GM12873 (cell line): Measurements from ENCODE around the gene DHX40.

Experiments
- TF ChIP-seq, protein P1 (sequence below): IDR thresholded peaks from 2 replicates; pipeline ENCODE4 v1.5.1; 2012; ENCODE audit warnings: low read depth, mild to moderate bottlenecking, moderate library complexity, low read length, control low read depth; ENCODE audit not compliant: insufficient read depth; ENCODE audit errors: missing control alignments

Gene DHX40

DNA sequence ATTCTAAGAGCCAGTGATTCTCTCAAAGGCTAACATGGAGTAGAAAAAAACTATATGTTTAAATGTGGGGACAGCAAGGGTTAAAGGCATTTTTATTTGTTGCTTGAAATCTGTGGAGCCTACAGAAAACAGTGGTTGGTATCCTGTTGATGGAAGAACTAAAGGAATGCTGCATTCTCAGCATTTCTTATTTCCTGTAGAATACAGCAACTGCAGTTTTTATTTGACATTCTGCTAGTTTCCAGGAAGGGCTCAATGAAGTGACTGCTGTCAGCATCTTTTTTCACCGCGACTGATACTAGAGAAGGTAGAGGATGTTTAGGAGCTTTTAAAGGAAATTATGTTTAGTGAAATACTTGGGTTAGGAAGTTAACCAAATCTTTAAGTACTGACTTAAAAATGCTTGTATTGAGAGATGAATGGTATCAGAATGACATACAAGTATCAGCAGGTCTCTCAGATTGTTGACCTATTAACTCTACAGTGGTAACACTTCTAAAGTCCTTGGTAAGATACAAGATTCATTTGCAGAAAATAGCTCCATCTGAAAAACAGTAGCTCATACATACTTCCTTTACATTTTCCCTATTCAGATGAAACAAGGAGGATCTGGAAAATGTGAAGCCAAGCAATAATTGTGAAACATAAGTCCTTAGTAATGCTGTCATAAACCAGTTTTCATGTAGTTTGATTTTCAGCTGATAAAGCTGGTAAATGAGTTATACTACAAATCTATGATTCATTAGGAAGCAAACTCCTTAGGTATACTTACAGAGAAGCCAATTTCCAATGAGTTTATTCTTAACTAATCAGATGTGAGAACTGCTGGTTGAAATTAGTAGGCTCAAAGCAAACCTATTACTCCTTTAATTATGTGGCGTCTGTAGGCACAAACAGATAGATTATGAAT lies 69.5 kb downstream of the DHX40 start:
- TF ChIP-seq, protein P1, sequence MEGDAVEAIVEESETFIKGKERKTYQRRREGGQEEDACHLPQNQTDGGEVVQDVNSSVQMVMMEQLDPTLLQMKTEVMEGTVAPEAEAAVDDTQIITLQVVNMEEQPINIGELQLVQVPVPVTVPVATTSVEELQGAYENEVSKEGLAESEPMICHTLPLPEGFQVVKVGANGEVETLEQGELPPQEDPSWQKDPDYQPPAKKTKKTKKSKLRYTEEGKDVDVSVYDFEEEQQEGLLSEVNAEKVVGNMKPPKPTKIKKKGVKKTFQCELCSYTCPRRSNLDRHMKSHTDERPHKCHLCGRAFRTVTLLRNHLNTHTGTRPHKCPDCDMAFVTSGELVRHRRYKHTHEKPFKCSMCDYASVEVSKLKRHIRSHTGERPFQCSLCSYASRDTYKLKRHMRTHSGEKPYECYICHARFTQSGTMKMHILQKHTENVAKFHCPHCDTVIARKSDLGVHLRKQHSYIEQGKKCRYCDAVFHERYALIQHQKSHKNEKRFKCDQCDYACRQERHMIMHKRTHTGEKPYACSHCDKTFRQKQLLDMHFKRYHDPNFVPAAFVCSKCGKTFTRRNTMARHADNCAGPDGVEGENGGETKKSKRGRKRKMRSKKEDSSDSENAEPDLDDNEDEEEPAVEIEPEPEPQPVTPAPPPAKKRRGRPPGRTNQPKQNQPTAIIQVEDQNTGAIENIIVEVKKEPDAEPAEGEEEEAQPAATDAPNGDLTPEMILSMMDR, result no peak

DNA sequence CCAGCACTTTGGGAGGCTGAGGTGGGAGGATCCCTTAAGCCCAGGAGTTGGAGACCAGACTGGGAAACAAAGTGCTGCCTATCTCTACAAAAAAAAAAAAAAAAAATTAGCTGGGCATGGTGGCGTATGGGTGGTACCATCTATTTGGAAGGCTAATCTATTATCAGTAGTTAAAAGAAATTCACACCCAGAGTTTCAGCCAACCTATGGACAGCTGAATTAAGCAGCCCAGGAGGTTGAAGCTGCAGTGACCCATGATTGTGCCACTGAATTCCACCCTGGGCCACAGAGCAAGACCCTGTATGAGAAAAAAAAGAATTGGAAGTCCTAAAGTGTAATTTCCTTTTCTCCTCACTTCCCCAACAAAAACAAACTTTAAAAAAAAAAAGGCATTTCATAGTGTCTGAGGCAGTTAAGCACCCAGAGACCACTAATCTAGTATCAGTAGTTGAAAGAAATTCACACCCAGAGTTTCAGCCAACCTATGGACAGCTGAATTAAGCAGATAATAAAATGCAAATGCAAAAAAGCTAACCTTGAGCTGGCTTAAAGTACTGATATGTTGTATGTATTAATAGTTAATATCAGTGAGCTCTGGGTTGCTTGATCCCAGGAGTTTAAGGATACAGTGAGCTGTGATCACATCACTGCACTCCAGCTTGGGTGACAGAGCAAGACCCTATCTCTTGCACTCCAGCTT lies 72.4 kb downstream of the DHX40 start:
- TF ChIP-seq, protein P1, result no peak

DNA sequence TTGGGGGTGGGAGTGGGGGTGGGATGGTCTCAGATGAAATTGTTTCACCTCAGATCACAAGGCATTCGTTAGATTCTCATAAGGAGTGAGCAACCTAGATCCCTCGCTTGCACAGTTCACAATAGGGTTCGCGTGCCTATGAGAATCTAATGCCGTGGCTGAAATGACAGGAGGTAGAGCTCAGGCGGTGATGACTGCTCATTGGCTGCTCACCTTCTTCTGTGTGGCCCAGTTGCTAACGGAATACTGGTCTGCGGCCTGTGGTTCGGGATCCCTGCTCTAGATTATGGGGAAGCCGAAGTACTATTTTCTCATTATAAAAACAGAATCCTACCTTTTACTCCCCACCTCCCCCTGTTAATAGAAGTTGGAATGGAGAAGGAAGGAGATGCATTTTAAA lies 73.1 kb downstream of the DHX40 start:
- TF ChIP-seq, protein P1, result no peak

DNA sequence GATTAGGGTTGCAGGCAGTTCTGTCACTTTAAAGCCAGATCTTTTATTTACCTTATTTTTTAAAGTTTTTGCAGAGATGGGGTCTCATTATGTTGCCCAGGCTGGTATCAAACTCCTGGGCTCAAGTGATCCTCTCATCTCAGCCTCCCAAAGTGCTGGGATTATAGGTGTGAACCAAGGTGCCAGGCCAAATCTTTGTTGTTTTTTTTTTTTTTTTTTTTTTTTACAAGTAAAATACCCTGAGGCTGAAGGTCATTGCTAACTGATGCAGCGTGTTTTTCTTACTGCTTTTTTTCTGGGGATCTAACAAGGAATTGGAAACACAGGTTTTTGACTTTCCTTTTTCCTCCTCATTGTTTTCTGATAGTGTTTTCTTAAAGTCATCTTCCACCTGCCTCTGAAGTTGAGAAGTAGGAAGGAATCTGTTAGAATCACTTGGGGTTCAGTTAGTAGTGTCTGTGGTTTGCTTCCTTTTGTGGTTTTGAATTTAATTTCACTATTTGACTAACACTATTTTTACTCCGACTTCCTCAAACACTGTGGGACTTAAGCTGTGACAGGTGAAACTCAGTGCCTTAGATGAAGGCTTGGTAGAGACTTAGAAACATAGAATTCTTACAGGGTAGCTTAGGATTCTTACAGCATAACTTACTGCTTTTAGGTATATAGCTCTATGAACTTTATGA lies 76.5 kb downstream of the DHX40 start:
- TF ChIP-seq, protein P1, result no peak

DNA sequence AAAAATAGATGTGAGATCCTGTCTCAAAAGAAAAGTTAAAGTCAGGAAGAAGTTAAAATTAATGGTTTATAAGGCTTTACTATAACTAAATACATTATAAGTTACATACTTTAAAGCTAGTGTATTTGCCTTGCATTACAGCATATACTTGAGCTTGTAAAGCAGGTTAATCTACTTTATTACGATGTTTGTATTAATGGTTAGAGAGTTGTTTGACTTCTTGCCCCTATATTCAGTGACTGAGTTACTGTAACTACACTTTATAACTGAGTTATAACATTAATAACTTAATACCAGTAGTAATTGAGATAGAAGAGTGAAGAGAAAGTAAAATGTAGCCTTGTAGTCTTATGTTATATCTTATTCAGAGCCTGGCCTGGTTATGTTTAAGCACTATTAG lies 77.2 kb downstream of the DHX40 start:
- TF ChIP-seq, protein P1, result no peak

DNA sequence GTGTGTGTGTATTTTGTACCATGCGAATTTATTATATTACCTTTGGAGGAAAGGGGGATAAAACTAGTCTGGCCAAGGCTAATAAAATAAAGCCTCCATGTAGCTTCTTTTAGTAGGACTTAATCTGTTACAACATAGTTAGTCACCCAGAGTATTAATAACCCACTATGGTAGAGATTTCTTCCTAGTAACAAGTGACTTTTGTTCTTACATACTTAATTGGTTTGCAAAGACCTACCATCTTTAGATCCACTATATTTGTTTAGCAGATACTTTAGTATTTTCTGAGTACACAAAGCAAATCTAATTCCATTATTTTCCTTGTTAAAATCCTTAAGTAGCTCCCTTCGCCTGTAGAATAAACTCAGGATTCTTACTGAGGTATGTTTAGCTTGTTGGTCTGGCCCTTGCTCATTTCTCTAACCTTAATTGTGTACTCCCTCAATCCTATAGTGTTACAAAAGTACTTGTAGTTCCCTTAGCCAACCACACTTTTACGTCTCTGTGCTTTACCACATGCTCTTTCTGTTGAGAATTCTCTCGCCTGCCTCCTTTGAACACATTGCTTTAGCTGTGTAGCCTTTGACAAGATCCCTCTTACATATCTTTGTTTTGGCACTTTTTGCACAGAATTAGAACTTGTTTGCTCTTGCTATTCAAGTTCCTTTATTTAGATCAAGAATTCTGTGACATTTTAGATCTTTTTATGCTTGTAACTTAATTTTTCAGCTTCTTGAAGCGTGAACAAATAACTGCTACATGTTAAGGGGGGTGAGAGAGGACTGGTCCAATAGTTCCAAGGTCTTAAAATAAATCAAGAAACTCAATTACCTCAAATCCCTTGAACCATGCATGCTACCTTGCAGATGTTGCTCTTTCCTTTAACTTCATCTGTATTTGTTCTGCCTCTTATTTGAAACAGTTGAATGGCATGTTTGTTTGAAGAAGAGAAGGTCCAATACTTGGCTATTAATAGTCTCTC lies 78.0 kb downstream of the DHX40 start:
- TF ChIP-seq, protein P1, result no peak
